Heart left ventricle (tissue), 13 donors: ENCODE data around the gene C8A.

ENCODE experiments used
- POLR2A ChIP-seq, 2 donors: fragments of 450-650 bp; IDR thresholded peaks; one replicate each; pipeline ENCODE4 v1.6.1; 2017; ENCODE audit warnings: antibody characterized with exemption in 2 of 2, mild to moderate bottlenecking in 2 of 2, moderate library complexity in 2 of 2
- TF ChIP-seq, protein P1 (sequence below), 12 donors: fragments of 200-600 bp; sonication (generic) in 4 of 12; IDR thresholded peaks; one replicate each; pipeline versions ENCODE4 v1.5.0 to v1.8.0; 2018 to 2022; ENCODE audit warnings: antibody characterized with exemption in 12 of 12, mild to moderate bottlenecking in 5 of 12
- donor health status: ischemic (EF 13 %, LVEDD 7.1; RV severe dilation, severe dysfunction).
- donor health status: DM: no; HTN: yes; CAD: no.
- donor health status: DM: no; HTN: no; CAD: no.
- donor health status: ischemic (EF 25% LVEDD 6.9; RV normal size, moderate dysfunction).
- donor health status: ischemic (EF 25% LVEDD 5.7; RV mildly dilated, moderate dysfunction).
- donor health status: ischemic (EF 35%, LVEDD 5.7; RV mildly dilated, moderate dysfunction).
- donor health status: nonischemic (EF 11% LVEDD 7.7; RV severe dilation, severe dysfunction).
- donor health status: DM: yes; HTN: yes; CAD: no.
- donor health status: PGD.
- donor health status: ischemic (EF 29% LVEDD 5.4; RV normal size, mild dysfunction).
- donor health status: nonischemic (EF 23%, LVEDD 6.1; RV moderate dilation, normal function).

DNA sequence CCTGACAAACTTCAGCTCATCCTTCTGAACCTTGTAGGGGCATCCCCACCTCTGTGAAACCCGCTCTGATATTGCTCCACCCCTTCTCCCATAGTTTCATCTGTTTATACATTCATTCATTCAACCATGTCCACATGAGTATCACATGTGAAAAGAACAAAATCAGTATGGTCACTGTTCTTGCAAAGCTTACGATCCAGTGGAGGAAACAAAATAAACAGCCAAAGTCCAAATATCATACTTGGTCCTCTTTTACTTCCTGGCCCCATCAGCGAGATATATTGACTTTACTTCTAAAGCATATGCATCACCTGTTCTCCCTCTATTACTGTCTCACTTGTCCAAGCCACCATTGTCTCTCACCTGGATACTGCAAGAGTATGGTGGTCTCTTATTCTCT, 35.6 kb downstream of the C8A start:
- TF ChIP-seq POLR2A (IDR thresholded peaks at IDR 0.05): no peak
- TF ChIP-seq, protein P1, sequence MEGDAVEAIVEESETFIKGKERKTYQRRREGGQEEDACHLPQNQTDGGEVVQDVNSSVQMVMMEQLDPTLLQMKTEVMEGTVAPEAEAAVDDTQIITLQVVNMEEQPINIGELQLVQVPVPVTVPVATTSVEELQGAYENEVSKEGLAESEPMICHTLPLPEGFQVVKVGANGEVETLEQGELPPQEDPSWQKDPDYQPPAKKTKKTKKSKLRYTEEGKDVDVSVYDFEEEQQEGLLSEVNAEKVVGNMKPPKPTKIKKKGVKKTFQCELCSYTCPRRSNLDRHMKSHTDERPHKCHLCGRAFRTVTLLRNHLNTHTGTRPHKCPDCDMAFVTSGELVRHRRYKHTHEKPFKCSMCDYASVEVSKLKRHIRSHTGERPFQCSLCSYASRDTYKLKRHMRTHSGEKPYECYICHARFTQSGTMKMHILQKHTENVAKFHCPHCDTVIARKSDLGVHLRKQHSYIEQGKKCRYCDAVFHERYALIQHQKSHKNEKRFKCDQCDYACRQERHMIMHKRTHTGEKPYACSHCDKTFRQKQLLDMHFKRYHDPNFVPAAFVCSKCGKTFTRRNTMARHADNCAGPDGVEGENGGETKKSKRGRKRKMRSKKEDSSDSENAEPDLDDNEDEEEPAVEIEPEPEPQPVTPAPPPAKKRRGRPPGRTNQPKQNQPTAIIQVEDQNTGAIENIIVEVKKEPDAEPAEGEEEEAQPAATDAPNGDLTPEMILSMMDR (IDR thresholded peaks at IDR 0.05): no peak
